Thyroid gland (tissue), 4 donors: ENCODE data around the gene LDLR.

ENCODE experiments used
- POLR2A ChIP-seq, 2 donors: fragments of 450-650 bp; IDR thresholded peaks; one replicate each; pipeline ENCODE4 v1.6.1; 2017; ENCODE audit warnings: antibody characterized with exemption in 2 of 2, mild to moderate bottlenecking in 2 of 2, moderate library complexity in 1 of 2
- TF ChIP-seq, protein P1 (sequence below), 6 experiments: fragments of 200-600 bp in 3 of 6; fragments of 450-650 bp in 3 of 6; sonication (generic) in 3 of 6; IDR thresholded peaks; one replicate each; pipeline ENCODE4 v1.5.1; 2016 to 2019; ENCODE audit warnings: antibody characterized with exemption in 6 of 6, mild to moderate bottlenecking in 2 of 6, inconsistent platforms in 1 of 6, moderate library complexity in 1 of 6

DNA sequence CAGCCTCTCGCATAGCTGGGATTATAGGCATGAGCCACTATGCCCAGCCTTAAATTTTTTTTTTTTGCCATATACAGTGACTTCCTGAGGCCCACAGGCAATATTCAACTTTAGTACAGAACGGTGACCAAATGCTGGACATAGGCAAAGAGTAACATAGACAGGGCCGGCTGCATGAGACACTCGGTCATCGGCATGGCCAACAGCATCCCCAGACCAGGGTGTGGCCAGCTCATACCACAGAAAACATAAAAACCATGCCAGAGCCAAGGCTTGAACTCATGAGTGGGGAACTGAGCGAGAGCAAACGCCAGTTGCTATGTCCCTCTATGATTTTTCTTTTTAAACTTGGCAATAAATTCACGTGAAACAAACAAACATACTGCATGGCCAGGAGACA is 91.1 kb downstream of the LDLR start:
- TF ChIP-seq, protein P1, sequence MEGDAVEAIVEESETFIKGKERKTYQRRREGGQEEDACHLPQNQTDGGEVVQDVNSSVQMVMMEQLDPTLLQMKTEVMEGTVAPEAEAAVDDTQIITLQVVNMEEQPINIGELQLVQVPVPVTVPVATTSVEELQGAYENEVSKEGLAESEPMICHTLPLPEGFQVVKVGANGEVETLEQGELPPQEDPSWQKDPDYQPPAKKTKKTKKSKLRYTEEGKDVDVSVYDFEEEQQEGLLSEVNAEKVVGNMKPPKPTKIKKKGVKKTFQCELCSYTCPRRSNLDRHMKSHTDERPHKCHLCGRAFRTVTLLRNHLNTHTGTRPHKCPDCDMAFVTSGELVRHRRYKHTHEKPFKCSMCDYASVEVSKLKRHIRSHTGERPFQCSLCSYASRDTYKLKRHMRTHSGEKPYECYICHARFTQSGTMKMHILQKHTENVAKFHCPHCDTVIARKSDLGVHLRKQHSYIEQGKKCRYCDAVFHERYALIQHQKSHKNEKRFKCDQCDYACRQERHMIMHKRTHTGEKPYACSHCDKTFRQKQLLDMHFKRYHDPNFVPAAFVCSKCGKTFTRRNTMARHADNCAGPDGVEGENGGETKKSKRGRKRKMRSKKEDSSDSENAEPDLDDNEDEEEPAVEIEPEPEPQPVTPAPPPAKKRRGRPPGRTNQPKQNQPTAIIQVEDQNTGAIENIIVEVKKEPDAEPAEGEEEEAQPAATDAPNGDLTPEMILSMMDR (IDR thresholded peaks at IDR 0.05), result no peak
- no peak for TF ChIP-seq POLR2A (IDR thresholded peaks at IDR 0.05)
